DOHH2 (cell line): ENCODE data around the gene PRKCD.

Experiments used
- H3F3A ChIP-seq: fragments of 200-600 bp; sonication (generic), shearing (Covaris generic); 2 replicates; pipeline ENCODE4 v1.6.0; 2016; ENCODE audit warnings: antibody characterized with exemption, mild to moderate bottlenecking; ENCODE audit not compliant: control insufficient read depth, insufficient read depth
- H3K27ac ChIP-seq: fragments of 200-600 bp; sonication (generic); 2 replicates; pipeline ENCODE4 v1.5.1; 2014; ENCODE audit warnings: low read depth, mild to moderate bottlenecking, low read length, moderate library complexity
- H3K27me3 ChIP-seq: fragments of 200-600 bp; sonication (generic); 2 replicates; pipeline ENCODE4 v1.6.1; 2014; ENCODE audit warnings: mild to moderate bottlenecking, low read length, mixed read lengths; ENCODE audit not compliant: control insufficient read depth
- H3K36me3 ChIP-seq: fragments of 200-600 bp; sonication (generic); 2 replicates; pipeline ENCODE4 v1.6.1; 2014; ENCODE audit warnings: mild to moderate bottlenecking, low read length, moderate library complexity, mixed read lengths; ENCODE audit not compliant: control insufficient read depth
- H3K4me1 ChIP-seq: fragments of 200-600 bp; sonication (generic); 2 replicates; pipeline ENCODE4 v1.6.1; 2014; ENCODE audit warnings: mild to moderate bottlenecking, low read length, mixed read lengths; ENCODE audit not compliant: control insufficient read depth
- H3K4me2 ChIP-seq: fragments of 200-600 bp; sonication (generic); 2 replicates; pipeline ENCODE4 v1.6.0; 2014; ENCODE audit warnings: mild to moderate bottlenecking, low read length, moderate library complexity
- H3K4me3 ChIP-seq: fragments of 200-600 bp; sonication (generic); 2 replicates; pipeline ENCODE4 v1.5.1; 2014; ENCODE audit warnings: mild to moderate bottlenecking, low read length, mixed read lengths
- H3K79me2 ChIP-seq: fragments of 200-600 bp; sonication (generic); 2 replicates; pipeline ENCODE4 v1.6.1; 2014; ENCODE audit warnings: mild to moderate bottlenecking, low read length, mixed read lengths; ENCODE audit not compliant: control insufficient read depth
- H3K9me2 ChIP-seq: fragments of 200-600 bp; sonication (generic); replicated peaks from 2 replicates; pipeline ENCODE4 v1.6.1; 2014; ENCODE audit warnings: mild to moderate bottlenecking, low read length, mixed read lengths; ENCODE audit not compliant: control insufficient read depth
- H3K9me3 ChIP-seq: fragments of 200-600 bp; sonication (generic); 2 replicates; pipeline ENCODE4 v1.6.1; 2014; ENCODE audit warnings: antibody characterized with exemption, low read length, mixed read lengths; ENCODE audit not compliant: control insufficient read depth, insufficient read depth
- H4K20me1 ChIP-seq: fragments of 200-600 bp; sonication (generic); 2 replicates; pipeline ENCODE4 v1.6.0; 2014; ENCODE audit warnings: low read depth, mild to moderate bottlenecking, antibody characterized with exemption, low read length, moderate library complexity; ENCODE audit not compliant: control insufficient read depth, insufficient read depth
- CTCF ChIP-seq: fragments of 200-600 bp; sonication (generic); IDR thresholded peaks from one replicate; pipeline ENCODE4 v1.5.1; 2014; ENCODE audit warnings: antibody characterized with exemption, mild to moderate bottlenecking, low read depth, low read length; ENCODE audit not compliant: poor library complexity, severe bottlenecking
- EZH2phosphoT487 ChIP-seq: fragments of 200-600 bp; sonication (generic); IDR thresholded peaks from 2 replicates; pipeline ENCODE4 v1.6.1; 2017; ENCODE audit warnings: borderline replicate concordance, mild to moderate bottlenecking, antibody characterized with exemption, low read length, moderate library complexity, mixed read lengths

The PRKCD gene

GRCh38 chr3:53240989-53241972 is 80.3 kb downstream of the PRKCD start:
- Histone ChIP-seq H3K36me3 (peaks cover 85% of the 10 kb centered on the region), H3K79me2 (peaks cover 68% of the 10 kb centered on the region), H3K4me2 (no peak overlapping the region), H3K27me3 (no peaks in the 10 kb centered on the region), H3F3A (no peaks in the 10 kb centered on the region), H3K9me3 (no peaks in the 10 kb centered on the region), H3K4me3 (no peak overlapping the region), H4K20me1 (peaks cover 22% of the 10 kb centered on the region), H3K4me1 (no peaks in the 10 kb centered on the region), H3K27ac (no peak overlapping the region), H3K9me2 (no peaks in the 10 kb centered on the region)
- TF ChIP-seq EZH2phosphoT487 = no peak
- no peak for TF ChIP-seq CTCF

GRCh38 chr3:53242155-53242554 is 81.1 kb downstream of the PRKCD start:
- H3K9me3 ChIP-seq = no peaks in the 10 kb centered on the region
- no peak overlapping the region for H3K4me2 ChIP-seq
- H3K36me3 ChIP-seq = peaks cover 80% of the 10 kb centered on the region
- peaks cover 22% of the 10 kb centered on the region for H4K20me1 ChIP-seq
- no peak overlapping the region for H3K27ac ChIP-seq
- no peaks in the 10 kb centered on the region for H3F3A ChIP-seq
- no peaks in the 10 kb centered on the region for H3K4me1 ChIP-seq
- peaks cover 76% of the 10 kb centered on the region for H3K79me2 ChIP-seq
- H3K27me3 ChIP-seq = no peaks in the 10 kb centered on the region
- no peaks in the 10 kb centered on the region for H3K9me2 ChIP-seq
- no peak for TF ChIP-seq CTCF
- TF ChIP-seq EZH2phosphoT487 = no peak
- no peak overlapping the region for H3K4me3 ChIP-seq
